ENCODE results near the gene TLE1. TPM values are rescaled to one million over a fixed set of nuclear protein-coding genes. Genes with fewer than 3 reads are reported as not detected.

TLE1 gene
- total RNA-seq, 1 experiment from 2014 or later: 17.3 TPM

DNA sequence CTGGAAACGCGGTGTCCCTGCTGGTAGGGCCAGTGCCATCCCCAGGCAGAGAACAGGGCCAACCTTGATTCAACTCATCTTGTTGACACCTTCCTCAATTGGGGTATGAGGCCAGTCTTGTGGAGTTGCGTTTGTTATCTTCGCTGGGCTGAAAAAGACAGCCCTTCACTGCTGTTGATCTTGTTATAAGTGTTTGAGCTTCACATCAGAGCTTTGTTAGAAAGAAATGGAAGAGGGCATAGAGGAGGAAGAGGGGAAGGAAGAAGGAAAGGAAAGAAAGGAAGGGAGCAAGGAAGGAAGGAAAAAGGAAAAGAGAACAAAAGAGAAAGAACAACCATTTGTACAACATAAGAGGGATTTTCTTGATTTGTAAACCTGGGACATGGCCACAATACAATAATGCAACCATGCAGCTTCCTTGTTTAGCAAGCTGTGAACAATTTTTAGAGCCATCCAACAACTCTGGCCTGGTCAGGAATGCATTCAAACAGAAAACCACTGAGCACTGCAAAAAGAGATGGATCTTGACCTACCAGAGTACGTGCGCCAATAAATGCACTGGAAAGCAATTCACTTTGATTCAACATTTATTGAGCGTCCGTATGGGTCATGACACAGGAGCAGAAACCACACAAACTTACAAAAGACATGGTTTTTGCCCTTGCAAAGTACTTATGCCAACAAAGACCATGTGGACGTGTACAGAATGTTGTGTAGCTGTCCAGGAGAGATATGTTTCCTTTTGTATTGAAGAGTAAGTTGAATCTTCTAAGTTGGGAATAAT, 152.9 kb downstream of the TLE1 start:
- H3K36me3 ChIP-seq (ENCODE audit: control insufficient read depth in 1 of 2, insufficient read depth in 2 of 2, low read length in 2 of 2): no peaks in the 10 kb centered on the region
- no peak overlapping the region for H2AFZ ChIP-seq (ENCODE audit: low read depth, low read length, poor library complexity, severe bottlenecking)
- H3K4me1 ChIP-seq (ENCODE audit: control insufficient read depth in 1 of 2, insufficient read depth in 2 of 2, low read length in 2 of 2): no peaks in the 10 kb centered on the region; a peak in 1 of 4 replicates
- no peak overlapping the region for H3K4me3 ChIP-seq (replicated peaks in 1 of 2; ENCODE audit: low read depth in 1 of 2, low read length in 2 of 2)
- TF ChIP-seq CEBPB (IDR thresholded peaks at IDR 0.05; ENCODE audit: low read depth): no peak
- TF ChIP-seq EZH2 (IDR thresholded peaks at IDR 0.05): no peak
- TF ChIP-seq, protein P1, sequence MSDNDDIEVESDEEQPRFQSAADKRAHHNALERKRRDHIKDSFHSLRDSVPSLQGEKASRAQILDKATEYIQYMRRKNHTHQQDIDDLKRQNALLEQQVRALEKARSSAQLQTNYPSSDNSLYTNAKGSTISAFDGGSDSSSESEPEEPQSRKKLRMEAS (IDR thresholded peaks at IDR 0.05): no peak
- TF ChIP-seq, protein P2, sequence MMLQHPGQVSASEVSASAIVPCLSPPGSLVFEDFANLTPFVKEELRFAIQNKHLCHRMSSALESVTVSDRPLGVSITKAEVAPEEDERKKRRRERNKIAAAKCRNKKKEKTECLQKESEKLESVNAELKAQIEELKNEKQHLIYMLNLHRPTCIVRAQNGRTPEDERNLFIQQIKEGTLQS (IDR thresholded peaks at IDR 0.05): no peak
- TF ChIP-seq SRF (IDR thresholded peaks at IDR 0.05; ENCODE audit: low read depth): no peak
- TF ChIP-seq, protein P3, sequence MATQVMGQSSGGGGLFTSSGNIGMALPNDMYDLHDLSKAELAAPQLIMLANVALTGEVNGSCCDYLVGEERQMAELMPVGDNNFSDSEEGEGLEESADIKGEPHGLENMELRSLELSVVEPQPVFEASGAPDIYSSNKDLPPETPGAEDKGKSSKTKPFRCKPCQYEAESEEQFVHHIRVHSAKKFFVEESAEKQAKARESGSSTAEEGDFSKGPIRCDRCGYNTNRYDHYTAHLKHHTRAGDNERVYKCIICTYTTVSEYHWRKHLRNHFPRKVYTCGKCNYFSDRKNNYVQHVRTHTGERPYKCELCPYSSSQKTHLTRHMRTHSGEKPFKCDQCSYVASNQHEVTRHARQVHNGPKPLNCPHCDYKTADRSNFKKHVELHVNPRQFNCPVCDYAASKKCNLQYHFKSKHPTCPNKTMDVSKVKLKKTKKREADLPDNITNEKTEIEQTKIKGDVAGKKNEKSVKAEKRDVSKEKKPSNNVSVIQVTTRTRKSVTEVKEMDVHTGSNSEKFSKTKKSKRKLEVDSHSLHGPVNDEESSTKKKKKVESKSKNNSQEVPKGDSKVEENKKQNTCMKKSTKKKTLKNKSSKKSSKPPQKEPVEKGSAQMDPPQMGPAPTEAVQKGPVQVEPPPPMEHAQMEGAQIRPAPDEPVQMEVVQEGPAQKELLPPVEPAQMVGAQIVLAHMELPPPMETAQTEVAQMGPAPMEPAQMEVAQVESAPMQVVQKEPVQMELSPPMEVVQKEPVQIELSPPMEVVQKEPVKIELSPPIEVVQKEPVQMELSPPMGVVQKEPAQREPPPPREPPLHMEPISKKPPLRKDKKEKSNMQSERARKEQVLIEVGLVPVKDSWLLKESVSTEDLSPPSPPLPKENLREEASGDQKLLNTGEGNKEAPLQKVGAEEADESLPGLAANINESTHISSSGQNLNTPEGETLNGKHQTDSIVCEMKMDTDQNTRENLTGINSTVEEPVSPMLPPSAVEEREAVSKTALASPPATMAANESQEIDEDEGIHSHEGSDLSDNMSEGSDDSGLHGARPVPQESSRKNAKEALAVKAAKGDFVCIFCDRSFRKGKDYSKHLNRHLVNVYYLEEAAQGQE (IDR thresholded peaks at IDR 0.05; ENCODE audit: low read depth): no peak
- no peak for ATAC-seq
- no peaks in the 10 kb centered on the region for H4K20me1 ChIP-seq (ENCODE audit: insufficient read depth)
- no peaks in the 10 kb centered on the region for H3K9me2 ChIP-seq (ENCODE audit: insufficient read depth)
- H3K4me2 ChIP-seq (ENCODE audit: low read length): no peak overlapping the region
- no peaks in the 10 kb centered on the region for H3K9me3 ChIP-seq (ENCODE audit: control insufficient read depth in 1 of 2, insufficient read depth in 1 of 2, low read depth in 1 of 2, low read length in 2 of 2)
- no peaks in the 10 kb centered on the region for H3K27me3 ChIP-seq (ENCODE audit: insufficient read depth, low read length)
- no peak for DNase-seq (ENCODE audit: low read depth, low spot score)
- no TSS peak for BruUV-seq (replicated peaks)
- H3K9ac ChIP-seq (ENCODE audit: low read length): no peak overlapping the region
- H3K27ac ChIP-seq (ENCODE audit: low read depth, low read length): no peak overlapping the region
- POLR2A ChIA-PET: no interaction called here
- RAD21 ChIA-PET (ENCODE audit: low non-redundant PET in 1 of 2, low total read pairs in 2 of 2, uncharacterized antibody in 2 of 2, unreplicated experiment in 2 of 2): no interaction called here
- CTCF ChIA-PET: no interaction called here
- H3K79me2 ChIP-seq (ENCODE audit: insufficient read depth, low read length): no peaks in the 10 kb centered on the region
- intact Hi-C loops (cut with micrococcal nuclease): no loop called here

Measured in HCT116 (cell line).